Bone marrow (tissue), 2 donors: ENCODE results near the gene CMIP.

Experiments
- DNase-seq, 2 donors: peaks; one replicate each; lab custom pipeline; 2025; lab: John Stamatoyannopoulos, UW

CMIP gene

DNA sequence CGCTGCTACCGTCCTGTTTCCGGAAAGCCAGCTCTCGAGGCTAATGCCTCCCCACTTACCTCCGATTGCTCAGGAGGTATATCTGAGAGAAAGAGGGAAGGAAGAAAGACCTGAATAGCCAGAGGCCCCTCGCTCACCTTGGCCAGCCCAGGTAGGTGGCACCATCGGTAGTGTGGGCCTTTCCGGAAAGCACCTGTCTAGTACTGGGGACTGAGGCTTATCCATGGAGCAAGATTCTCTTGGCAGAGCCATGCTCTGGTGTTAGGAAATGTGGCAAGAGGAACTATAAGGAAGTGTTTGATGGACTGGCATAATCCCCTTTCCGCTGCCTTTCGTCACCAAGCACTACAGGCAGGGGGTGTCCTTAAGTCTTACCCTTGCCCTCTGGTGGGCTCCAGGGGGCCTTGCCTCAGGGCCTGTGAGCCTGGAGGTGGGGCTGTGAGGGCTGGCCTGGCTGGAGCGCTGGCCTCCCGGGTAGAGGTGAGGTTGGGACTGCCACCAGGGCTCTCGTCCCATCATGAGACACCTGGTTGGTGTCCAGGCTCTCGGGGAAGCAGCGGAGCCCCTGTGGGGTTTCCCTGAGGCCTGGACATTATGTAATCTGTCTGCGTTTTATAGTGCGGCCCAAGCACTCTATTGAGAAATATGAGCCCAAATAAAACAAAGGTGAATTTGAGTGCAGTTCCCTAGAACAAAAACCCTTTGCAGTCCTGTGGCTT is 2.9 kb downstream of the CMIP start:
- DNase-seq, result peak in 1 of 2 donors; percentile 8

- no peak for DNase-seq
These were observed 3.8 kb downstream of the CMIP start for GRCh38 chr16:81448154-81449131.

- no peak for DNase-seq
These were observed 4.6 kb downstream of the CMIP start for GRCh38 chr16:81449241-81449640.

DNA sequence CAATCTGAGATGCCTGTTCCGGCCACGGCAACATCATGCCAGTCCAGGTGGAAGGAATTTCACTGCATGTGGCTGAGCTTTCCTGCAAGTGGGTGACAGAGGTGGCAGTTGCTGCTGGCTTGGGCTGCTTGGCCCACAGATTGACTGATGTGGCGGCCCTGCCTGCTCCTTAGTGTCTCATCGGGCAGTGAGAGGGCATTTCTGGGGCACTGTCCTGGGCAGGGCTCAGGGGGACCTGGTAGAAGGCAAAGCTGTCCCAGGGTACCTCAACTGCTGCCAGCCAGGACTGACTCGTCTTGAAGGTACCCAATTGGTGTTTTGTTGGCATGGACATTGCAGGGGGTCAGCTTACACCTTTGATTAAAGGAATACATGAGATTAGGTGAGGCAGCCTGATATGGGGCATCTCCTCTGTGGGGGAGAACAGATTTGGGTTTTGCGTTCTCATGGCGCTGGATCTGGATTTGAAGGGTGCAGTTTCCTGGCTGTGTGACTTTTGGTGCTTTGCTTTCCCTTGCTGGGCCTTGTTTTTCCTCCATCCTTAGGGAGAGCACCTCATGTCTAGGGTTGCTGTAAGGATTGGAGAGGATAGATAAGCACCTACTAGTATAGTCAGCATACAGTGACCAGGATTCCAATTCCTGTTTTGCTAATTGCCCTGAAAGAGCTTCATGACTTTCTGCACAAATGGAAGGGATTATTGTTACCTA is 5.4 kb downstream of the CMIP start:
- no peak for DNase-seq

GRCh38 chr16:81450783-81451491 is 6.3 kb downstream of the CMIP start:
- no peak for DNase-seq

DNA sequence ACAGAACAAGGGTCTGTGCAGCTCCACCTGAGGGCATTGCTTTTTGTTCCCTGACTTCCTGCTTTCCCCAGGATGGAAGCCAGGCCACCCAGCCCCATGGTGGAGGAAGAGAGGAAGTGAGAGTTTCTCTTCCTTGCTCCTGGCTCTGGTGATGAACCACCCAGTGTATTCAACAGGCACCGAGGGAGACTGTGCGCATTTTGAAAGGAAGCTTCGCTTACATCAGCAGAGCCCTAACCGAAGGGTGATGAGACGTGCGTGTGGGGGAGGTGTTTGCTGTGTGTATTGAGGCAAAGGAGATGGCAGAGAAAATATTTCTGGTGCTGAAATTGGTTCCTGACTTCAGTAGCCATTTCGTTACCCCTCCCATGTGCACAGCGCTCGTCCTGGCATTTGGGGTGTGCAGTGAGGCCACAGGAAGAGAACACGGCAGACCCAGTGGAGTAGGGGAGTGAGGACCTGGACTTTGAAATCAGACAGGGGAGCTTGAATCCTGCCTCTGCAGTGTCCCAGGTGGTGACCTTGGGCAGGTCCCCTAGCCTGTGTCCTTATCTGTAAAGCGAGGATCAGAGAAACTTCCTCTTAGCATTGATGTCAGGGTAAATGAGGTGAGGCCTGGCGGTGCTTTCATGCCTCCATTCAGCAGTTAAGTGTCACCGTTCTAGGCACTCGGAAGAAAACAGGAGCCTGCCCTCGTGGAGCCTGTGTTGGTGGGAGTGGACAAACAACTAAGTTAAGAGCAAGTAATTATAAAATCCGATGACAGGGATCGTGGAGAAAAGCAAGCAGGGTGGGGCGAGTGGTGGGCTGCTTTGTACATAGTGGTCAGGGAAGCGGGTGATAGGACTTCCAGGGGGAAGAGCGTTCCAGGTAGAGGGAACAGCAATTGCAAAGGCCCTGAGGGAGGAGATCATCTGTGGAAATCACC is 7.4 kb downstream of the CMIP start:
- peak in 1 of 2 donors; percentile 11 for DNase-seq

- no peak for DNase-seq
These were observed 8.6 kb downstream of the CMIP start for GRCh38 chr16:81453091-81453728.

DNA sequence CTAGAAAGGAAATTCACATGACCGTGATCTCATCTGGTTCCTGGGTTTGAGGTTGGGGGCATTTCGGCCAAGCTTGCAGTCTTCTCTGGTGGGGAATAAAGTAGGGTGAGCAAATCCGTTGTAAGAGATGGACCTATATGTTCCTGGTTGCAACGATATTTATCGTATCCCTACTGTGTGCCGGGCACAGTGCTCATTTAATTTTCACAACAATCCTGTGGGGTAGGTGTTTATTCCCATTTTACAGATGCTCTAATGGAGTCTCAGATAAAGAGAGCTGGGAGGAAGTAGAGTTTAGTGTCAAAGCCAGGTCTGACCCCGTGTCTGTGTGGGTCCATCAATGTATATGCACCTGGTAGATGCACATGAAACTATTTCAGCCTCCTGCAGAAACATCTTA is 9.4 kb downstream of the CMIP start:
- no peak for DNase-seq

DNA sequence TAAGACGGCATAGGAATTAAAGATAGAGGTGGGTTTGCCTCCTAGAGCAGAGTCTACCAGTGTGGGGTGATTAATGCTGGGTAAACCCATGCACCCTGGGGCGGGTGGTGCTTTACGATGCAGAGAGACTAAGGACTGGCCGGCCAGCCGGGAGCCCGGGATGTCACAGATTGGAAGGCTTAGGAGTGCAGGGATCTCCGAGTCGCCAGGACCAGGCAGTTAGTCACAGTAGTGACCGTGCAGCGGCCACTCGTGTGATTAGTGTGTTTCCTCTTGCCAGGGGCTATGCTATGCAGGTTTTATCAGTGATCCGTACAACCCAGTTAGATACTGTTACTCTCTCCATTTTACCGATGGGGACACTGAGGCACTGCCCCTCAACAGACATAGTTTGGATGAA is 10.4 kb downstream of the CMIP start:
- DNase-seq, result no peak

GRCh38 chr16:81455720-81456494 is 11.3 kb downstream of the CMIP start:
- DNase-seq, result no peak

- no peak for DNase-seq
These were observed 12.1 kb downstream of the CMIP start for GRCh38 chr16:81456523-81457325.

DNA sequence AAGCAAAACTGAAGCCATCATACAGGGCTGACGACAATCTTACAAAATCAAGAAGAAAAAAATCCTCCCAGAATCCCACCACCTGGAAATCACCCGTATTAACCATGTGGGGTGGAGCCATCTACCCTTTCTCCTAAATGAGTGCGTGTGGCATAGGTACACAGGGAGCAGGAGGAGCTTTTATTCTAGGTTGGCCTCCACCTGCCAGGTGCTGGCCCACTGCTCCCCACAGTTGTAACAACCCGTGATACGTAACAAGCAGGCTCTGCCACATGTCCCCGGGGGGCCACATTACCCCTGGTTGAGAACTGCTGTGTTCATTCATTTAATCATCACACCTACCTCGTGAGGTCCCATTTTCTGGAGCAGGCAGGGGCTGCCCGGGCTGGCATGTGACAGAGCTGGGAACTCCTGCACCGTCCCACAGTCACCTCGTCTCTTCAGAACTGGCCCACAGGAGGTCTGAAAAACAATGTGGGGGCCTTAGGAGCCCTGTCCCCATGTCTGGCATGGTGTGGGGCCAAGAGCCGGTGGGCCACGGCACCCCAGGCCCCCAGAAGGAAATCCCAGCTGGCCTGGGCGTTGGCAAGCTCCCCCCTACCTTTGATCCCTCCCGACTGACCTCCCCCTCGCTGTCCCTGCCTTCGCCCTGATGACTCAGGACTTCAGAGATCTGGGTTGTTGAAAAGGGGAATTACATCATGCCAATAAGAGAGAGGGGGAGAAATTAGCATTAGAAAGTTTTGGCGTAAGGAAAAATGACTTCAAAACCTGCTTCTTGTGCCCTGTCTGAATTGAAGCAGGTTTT is 12.9 kb downstream of the CMIP start:
- DNase-seq, result peak; percentile 21 to 71

DNA sequence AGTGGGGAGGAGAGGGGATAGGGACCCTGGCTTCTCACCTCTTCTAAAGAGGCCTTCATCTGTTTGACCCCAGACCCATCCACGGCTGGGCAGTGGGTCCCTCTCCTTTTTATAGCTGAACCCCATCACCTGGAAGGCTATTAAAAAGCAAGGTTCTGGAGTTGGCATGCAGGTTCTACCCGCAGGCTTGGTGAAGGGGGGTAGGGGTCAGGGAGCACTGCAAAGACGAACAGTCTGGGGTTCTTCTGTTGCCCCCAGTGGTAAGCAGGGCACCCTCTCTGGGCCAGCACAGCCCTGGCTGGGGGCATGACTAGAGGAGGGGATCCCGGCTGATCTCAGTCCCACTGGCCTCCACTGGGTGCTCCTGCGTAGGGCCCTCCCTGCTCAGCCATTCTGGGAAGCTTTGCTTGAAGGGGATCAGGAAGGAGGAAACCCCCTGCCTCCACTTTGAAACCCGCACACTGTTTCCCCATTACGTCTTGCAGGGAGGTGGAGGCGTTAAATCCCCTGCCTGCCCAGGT is 13.6 kb downstream of the CMIP start:
- DNase-seq, result no peak

- no peak for DNase-seq
These were observed 14.4 kb downstream of the CMIP start for GRCh38 chr16:81458827-81459598.

- DNase-seq, result no peak
These were observed 15.5 kb downstream of the CMIP start for GRCh38 chr16:81460075-81460474.

- DNase-seq, result no peak
These were observed 16.6 kb downstream of the CMIP start for GRCh38 chr16:81461243-81461642.

GRCh38 chr16:81461766-81462165 is 17.2 kb downstream of the CMIP start:
- DNase-seq, result no peak
